Sigmoid colon (tissue), 7 donors: ENCODE results near the gene LCE3D. TPM values are rescaled to one million over a fixed set of nuclear protein-coding genes. Genes with fewer than 3 reads are reported as not detected.

ENCODE experiments used
- DNase-seq: peaks from one replicate; pipeline ENCODE4 v3.0.0-alpha.2; 2019
- H3K27ac ChIP-seq, 4 donors: fragments of 200-600 bp; sonication (generic); one replicate each; pipeline ENCODE4 v1.5.1; 2016 to 2019; ENCODE audit warnings: mild to moderate bottlenecking in 1 of 4
- H3K27me3 ChIP-seq, 3 donors: fragments of 200-600 bp; sonication (generic); one replicate each; pipeline ENCODE4 v1.5.1; 2019; ENCODE audit warnings: mild to moderate bottlenecking in 1 of 3
- H3K36me3 ChIP-seq, 4 donors: fragments of 200-600 bp; sonication (generic); one replicate each; pipeline ENCODE4 v1.5.1; 2016 to 2019
- H3K4me1 ChIP-seq, 4 donors: fragments of 200-600 bp; sonication (generic); one replicate each; pipeline ENCODE4 v1.5.1; 2017 to 2019
- H3K4me3 ChIP-seq, 4 donors: fragments of 200-600 bp; sonication (generic); one replicate each; pipeline ENCODE4 v1.5.1; 2017 to 2019; ENCODE audit warnings: mild to moderate bottlenecking in 2 of 4, moderate library complexity in 1 of 4
- H3K9me3 ChIP-seq, 4 donors: fragments of 200-600 bp in 3 of 4; sonication (generic) in 3 of 4; one replicate each; pipeline versions ENCODE4 v1.5.1 to v1.6.1; 2013 to 2019
- EP300 ChIP-seq, 4 donors: sonication (generic); formaldehyde crosslinking; IDR thresholded peaks; one replicate each; pipeline ENCODE4 v1.6.1; 2017; ENCODE audit warnings: antibody characterized with exemption in 4 of 4
- POLR2A ChIP-seq, 2 donors: fragments of 450-650 bp; IDR thresholded peaks; one replicate each; pipeline ENCODE4 v1.6.1; 2016; ENCODE audit warnings: antibody characterized with exemption in 2 of 2, mild to moderate bottlenecking in 2 of 2, moderate library complexity in 2 of 2
- POLR2AphosphoS5 ChIP-seq, 4 donors: sonication (generic); formaldehyde crosslinking; IDR thresholded peaks; one replicate each; pipeline ENCODE4 v1.6.1; 2017; ENCODE audit warnings: antibody characterized with exemption in 4 of 4
- WGBS, 2 donors: extraction: QIAGEN DNeasy Blood & Tissue Kit; methylation state at CpG; one replicate each; pipeline ENCODE4 v1.1.7; 2013; 5-methylcytosine and 5-hydroxymethylcytosine counted together
- intact Hi-C: fragments of 100-400 bp; cut with DNase I; formaldehyde crosslinking; loops from one replicate; pipeline ENCODE4 v1.15.1; 2023
- polyA plus RNA-seq, 3 donors: library from polyadenylated mRNA; stranded (reverse); fragments of 200-250 nt; gene quantifications; one replicate each; pipeline ENCODE4 v1.2.3, GENCODE V29; 2013
- total RNA-seq, 4 donors: library from RNA; depleted of rRNA; stranded (reverse); fragments of >200 nt; gene quantifications; one replicate each; pipeline ENCODE4 v1.1.0, GENCODE V29; 2016
- TF ChIP-seq, protein P1 (sequence below), 4 experiments: fragments of 450-650 bp in 3 of 4; fragments of 200-600 bp in 1 of 4; IDR thresholded peaks; one replicate each; pipeline ENCODE4 v1.5.1; 2016 to 2019; ENCODE audit warnings: antibody characterized with exemption in 4 of 4, mild to moderate bottlenecking in 3 of 4, moderate library complexity in 2 of 4
- donor health status: healthy with polysubstance abuse.
- donor health status: Bipolar disorder and iron deficiency.
- donor health status: healthy.

Gene LCE3D
- total RNA-seq (not detected), polyA plus RNA-seq (not detected)

DNA sequence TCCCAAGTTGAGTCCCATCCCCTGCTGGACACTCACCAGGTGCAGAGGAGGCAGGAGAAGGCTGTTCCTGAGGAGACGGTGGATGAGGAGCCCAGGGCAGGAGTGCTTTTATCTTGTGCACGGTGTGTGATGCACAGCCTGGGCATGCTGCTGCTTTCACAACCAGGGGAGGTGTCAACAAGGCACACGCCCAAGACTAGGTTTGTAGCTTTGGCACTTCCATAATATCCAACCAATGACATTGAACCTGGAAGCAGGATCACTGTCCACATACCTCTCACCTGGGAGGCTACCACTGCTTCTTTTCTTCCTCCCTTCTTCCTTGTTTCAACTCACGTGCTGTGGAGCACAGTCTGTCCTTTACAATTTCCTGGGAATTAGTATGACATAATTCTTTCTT, at the start of gene LCE3D:
TSS of gene LCE3D (minus strand) at position 84 of the 400 bp plus-strand sequence. CDS start 580 bp downstream, outside the sequence.
- WGBS, 2 donors, result 63 to 72% methylated on average over 4 of the region's 4 CpGs
- Histone ChIP-seq H3K27ac (no peak within 1 kb of the TSS), H3K27me3 (no peaks in the 10 kb centered on the region), H3K4me3 (no peak within 1 kb of the TSS), H3K4me1 (no peaks in the 10 kb centered on the region), H3K9me3 (peaks cover 0 to 3% (median 0%) of the 10 kb centered on the region in 4 donors), H3K36me3 (no peaks in the 10 kb centered on the region)
- TF ChIP-seq POLR2AphosphoS5 (IDR thresholded peaks at IDR 0.05), result no peak
- DNase-seq, result no peak
- intact Hi-C loops, result loop anchor here (5.0 kb wide), 1 partner anchor 42 kb away; the partner anchor contains the start of gene LCE3A

GRCh38 chr1:152626744-152627143, 46.4 kb upstream of the LCE3D start:
- TF ChIP-seq, protein P1, sequence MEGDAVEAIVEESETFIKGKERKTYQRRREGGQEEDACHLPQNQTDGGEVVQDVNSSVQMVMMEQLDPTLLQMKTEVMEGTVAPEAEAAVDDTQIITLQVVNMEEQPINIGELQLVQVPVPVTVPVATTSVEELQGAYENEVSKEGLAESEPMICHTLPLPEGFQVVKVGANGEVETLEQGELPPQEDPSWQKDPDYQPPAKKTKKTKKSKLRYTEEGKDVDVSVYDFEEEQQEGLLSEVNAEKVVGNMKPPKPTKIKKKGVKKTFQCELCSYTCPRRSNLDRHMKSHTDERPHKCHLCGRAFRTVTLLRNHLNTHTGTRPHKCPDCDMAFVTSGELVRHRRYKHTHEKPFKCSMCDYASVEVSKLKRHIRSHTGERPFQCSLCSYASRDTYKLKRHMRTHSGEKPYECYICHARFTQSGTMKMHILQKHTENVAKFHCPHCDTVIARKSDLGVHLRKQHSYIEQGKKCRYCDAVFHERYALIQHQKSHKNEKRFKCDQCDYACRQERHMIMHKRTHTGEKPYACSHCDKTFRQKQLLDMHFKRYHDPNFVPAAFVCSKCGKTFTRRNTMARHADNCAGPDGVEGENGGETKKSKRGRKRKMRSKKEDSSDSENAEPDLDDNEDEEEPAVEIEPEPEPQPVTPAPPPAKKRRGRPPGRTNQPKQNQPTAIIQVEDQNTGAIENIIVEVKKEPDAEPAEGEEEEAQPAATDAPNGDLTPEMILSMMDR (IDR thresholded peaks at IDR 0.05), result no peak
- H3K9me3 ChIP-seq, result no peaks in the 10 kb centered on the region
- intact Hi-C loops, result no loop called here
- WGBS, 2 donors, result 61 to 87% methylated on average over 1 of the region's 1 CpG
- peaks cover 0 to 6% (median 0%) of the 10 kb centered on the region in 3 donors for H3K27me3 ChIP-seq
- H3K4me1 ChIP-seq, result no peaks in the 10 kb centered on the region
- DNase-seq, result no peak
- no peak overlapping the region for H3K4me3 ChIP-seq
- no peak overlapping the region for H3K27ac ChIP-seq
- no peaks in the 10 kb centered on the region for H3K36me3 ChIP-seq

GRCh38 chr1:152623203-152623844, 43.0 kb upstream of the LCE3D start:
- Histone ChIP-seq H3K4me1 (no peaks in the 10 kb centered on the region), H3K36me3 (no peaks in the 10 kb centered on the region), H3K27me3 (peaks cover 0 to 6% (median 0%) of the 10 kb centered on the region in 3 donors), H3K4me3 (no peak overlapping the region), H3K27ac (no peak overlapping the region), H3K9me3 (peaks cover 0 to 10% (median 5%) of the 10 kb centered on the region in 4 donors)
- no peak for DNase-seq
- TF ChIP-seq POLR2AphosphoS5 (IDR thresholded peaks at IDR 0.05) (no peak), POLR2A (IDR thresholded peaks at IDR 0.05) (no peak), EP300 (IDR thresholded peaks at IDR 0.05) (no peak)
- TF ChIP-seq, protein P1 (IDR thresholded peaks at IDR 0.05), result no peak
- WGBS, 2 donors, result 20 to 25% methylated on average over 29 of the region's 29 CpGs
- intact Hi-C loops, result loop anchor here (5.0 kb wide), 1 partner anchor 41 kb away; the partner anchor contains the start of gene LCE3D

GRCh38 chr1:152622803-152623202, 42.5 kb upstream of the LCE3D start, which contains the start of gene LCE3A:
TSS of gene LCE3A (minus strand) at chr1:152623103. CDS start at chr1:152623103, 0 bp downstream.
- H3K27ac ChIP-seq, result no peak within 1 kb of the TSS
- no peak within 1 kb of the TSS for H3K4me3 ChIP-seq
- DNase-seq, result no peak
- 47 to 62% methylated on average over 10 of the region's 10 CpGs for WGBS, 2 donors
- TF ChIP-seq POLR2AphosphoS5 (IDR thresholded peaks at IDR 0.05), result no peak
- TF ChIP-seq, protein P1 (IDR thresholded peaks at IDR 0.05), result no peak
- no peak for TF ChIP-seq EP300 (IDR thresholded peaks at IDR 0.05)
- TF ChIP-seq POLR2A (IDR thresholded peaks at IDR 0.05), result no peak
- no peaks in the 10 kb centered on the region for H3K36me3 ChIP-seq
- H3K4me1 ChIP-seq, result no peaks in the 10 kb centered on the region
- peaks cover 0 to 11% (median 7%) of the 10 kb centered on the region in 4 donors for H3K9me3 ChIP-seq
- intact Hi-C loops, result loop anchor here (5.0 kb wide), 1 partner anchor 41 kb away; the partner anchor contains the start of gene LCE3D
- peaks cover 0 to 6% (median 0%) of the 10 kb centered on the region in 3 donors for H3K27me3 ChIP-seq

GRCh38 chr1:152621993-152622392, 41.7 kb upstream of the LCE3D start:
- intact Hi-C loops, result loop anchor here (5.0 kb wide), 1 partner anchor 40 kb away; the partner anchor contains the start of gene LCE3D
- H3K4me1 ChIP-seq, result no peaks in the 10 kb centered on the region
- no peaks in the 10 kb centered on the region for H3K36me3 ChIP-seq
- H3K4me3 ChIP-seq, result no peak overlapping the region
- H3K27me3 ChIP-seq, result peaks cover 0 to 6% (median 0%) of the 10 kb centered on the region in 3 donors
- 54 to 77% methylated on average over 3 of the region's 3 CpGs for WGBS, 2 donors
- no peak for TF ChIP-seq POLR2AphosphoS5 (IDR thresholded peaks at IDR 0.05)
- TF ChIP-seq POLR2A (IDR thresholded peaks at IDR 0.05), result no peak
- TF ChIP-seq, protein P1 (IDR thresholded peaks at IDR 0.05), result no peak
- TF ChIP-seq EP300 (IDR thresholded peaks at IDR 0.05), result no peak
- H3K27ac ChIP-seq, result no peak overlapping the region
- no peak for DNase-seq
- peaks cover 0 to 15% (median 9%) of the 10 kb centered on the region in 4 donors for H3K9me3 ChIP-seq
